ENCODE results near the gene ZBTB42.

ZBTB42 gene

DNA sequence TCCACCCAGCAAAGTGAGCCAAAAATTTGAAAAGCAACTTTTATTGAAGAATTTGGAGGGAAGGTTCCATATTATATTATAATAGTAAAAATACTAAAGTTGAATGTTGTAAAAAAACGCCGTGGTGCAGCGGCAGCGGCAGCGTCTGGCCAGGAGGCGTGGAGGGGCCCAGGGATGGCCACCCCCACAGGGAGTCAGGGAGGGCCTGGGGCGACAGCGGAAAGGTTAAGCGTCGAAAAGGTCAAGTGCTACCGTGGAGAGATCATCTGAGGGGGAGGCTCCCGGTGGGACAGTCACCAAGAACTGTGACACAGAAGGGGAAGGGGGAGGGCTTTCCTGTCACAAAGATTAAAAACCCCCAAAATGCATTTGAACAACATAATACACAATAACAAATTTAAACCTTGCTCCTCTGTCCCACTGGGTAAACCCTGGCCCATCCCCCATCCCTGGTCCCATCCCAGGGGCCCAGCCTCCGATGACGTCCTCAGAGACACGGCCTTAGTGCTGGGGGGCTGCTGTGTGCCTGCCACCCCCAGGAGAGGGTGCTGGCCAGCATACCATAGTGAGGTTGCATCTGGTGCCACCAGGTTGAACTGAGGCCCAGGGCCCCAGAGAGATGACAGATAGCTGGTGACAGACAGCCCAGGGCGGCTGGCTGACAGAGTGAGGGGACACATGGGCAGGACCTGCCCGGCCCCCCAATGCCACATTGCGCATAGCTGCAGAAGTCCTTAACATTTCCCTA, 31.4 kb upstream of the ZBTB42 start:
- no peak for DNase-seq (ENCODE audit: low spot score)

DNA sequence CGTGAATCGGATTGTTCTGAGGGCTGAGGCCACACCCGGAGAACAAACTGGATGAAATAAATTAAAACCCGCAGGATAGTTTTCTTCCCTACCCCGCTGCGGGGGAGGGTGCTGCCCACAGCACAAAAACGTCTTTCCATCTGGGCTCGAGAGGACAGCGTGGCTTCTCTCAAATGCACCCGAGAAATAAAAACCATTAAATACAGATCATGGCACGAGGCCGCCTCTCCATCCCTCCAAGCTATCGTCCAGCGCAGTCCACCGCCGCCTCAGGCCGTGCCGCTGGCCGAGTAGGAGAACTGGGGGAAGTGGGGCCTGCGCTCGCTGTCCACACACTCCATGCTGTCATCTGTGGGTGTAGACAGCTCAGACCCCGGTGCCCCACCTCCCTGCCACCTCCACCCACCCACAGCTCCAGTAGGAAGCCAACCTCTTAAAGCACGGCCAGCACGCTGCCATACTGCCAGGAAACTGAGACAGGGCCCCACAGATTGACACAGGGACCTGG, 30.8 kb upstream of the ZBTB42 start:
- DNase-seq (ENCODE audit: low spot score) = no peak

DNA sequence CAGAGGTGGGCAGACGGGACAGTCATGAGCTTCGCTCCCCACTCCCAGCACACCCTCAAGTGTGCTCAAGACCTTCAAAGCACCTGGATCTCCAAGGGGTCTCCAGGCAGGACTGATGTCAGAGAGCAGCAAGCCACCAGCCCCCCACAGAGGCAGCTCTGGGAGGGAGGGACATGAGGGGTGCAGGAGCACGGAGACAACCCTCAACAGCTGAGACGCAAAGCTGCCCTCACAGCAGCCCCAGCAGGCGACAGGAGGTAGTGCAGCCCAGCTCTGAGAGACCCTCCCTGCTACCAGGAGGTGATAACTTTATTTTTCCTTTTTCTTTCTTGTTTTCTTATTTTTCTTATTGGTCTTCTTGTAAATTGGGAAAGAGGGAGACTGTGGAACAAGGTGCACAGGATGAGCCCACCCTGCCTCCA, 30.0 kb upstream of the ZBTB42 start:
- no peak for DNase-seq (ENCODE audit: low spot score)

DNA sequence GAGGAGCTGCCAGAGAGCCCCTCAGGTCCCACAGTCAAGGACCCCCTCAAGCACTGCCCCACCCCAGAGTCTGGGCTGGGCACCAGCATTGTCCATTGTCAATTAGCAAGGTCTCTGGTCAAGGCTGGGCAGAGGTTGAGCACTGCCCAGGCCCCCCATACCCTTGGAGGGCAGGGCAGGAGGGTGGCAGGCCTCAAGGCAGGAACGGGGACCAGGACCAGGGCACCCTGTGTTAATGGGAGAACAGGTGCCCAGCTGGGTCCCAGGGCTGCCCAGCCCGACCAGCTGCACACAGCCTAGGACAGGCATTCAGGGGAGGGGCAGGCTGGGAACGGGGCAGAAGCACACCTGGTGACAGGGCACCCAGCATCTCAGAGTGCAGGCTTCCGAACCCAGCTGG, 29.5 kb upstream of the ZBTB42 start:
- no peak for DNase-seq (ENCODE audit: low spot score)

DNA sequence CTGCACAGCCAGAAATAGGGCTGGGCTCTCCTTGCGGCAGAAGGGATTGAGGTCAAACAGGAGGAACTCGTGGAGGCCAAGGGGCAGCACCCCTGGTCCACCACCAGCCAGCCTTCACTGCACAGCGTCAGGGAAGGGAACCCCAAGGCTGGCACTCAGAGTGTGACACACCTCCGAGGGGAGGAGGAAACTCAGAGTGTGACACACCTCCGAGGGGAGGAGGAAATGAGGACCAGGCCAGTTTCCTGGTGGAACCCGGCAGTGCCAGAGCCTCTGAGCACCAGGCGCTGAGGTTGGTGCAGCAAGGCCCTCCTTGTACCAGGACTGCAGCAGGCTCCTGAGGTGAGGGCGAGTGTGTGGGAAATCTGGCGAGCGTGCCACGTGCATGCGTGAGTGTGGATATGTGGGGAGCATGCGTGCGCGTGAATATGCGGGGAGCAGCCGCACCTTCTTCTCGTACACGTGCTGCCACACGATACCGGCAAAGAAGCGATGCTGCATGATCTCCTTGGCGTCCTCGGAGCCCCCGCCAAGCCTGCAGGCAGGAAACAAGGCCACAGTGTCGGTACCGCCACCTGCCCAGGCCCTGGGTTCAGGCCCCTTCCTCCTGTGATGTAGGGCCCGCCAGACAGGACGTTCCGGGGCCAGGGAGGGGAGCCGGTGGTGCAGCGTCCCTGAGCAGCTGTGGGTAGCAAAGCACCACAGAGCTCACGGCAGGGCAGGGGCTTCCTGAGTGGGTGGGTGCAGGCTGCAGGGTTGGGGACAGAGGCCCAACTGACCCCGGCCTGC, 28.8 kb upstream of the ZBTB42 start:
- DNase-seq (ENCODE audit: low spot score) = no peak

DNA sequence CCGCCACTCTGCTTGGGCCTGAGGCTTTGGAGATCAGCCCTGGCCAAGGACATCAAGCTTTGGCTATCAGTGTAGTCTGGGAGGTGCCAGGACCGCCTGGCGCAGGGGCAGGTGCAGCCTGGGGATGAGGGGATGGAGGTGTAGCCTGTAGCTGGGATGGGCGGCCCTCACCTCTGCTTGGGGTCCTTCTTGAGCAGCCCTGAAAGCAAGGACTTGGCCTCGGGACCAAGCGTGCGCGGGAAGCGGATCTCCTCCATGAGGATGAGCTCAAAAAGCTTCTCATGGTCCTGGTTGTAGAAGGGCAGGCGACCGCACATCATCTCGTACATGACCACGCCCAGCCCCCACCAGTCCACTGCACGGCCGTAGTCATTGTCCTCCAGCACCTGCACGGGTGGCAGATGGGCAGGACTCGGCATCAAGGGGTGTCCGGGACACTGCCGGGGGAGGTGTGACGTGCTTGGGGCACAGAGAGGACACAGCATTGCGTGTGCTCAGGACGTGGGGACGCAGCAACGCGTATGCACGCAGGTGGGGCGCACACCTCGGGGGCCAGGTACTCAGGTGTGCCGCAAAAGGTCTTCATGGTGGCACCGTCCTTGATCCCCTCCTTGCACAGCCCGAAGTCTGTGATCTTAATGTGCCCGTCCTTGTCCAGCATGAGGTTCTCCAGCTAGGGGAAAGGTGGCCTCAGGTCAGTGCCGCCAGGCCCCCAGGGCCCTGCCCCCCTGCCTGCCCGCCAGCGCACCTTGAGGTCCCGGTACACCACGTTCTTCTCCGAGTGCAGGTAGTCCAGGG, 28.0 kb upstream of the ZBTB42 start:
- DNase-seq (ENCODE audit: low spot score) = no peak

DNA sequence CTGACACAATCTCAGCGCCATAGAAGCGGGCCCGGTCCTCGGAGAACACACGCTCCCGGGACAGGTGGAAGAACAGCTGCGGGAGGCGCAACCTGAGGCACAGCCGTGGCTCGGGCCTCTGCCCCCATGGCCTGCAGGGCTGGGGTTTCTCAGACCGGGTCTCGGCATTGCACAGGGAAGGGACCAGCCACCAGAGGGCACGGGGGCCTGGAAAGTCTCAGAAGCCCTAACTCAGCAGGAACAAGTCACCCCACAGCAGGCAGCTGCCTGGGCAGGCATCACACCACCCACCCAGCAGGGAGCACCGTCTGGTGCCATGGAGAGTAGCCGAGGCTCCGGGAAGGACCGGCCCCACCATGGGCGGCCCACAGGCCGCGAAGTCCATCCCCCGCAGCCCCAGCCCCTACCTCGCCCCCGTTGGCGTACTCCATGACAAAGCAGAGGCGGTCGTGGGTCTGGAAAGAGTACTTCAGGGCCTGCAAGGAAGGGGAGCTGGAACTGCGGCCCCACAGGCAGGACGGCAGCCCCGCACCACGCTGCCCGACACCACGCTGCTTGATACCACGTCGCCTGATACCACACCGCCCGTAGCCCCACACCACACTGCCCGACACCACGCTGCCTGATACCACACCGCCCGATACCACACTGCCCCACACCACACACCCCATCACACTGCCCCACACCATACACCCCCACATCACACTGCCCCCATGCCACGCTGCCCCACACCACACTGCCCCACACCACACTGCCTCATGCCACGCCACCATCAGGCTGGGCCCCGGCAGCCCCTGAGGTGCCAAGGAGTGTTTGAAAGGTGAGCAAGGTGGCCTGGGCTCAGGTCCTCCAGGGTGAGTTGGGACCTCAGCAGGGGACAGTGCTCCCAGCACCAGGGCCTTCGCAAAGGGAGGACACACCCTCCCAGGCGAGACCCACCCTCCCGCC, 27.1 kb upstream of the ZBTB42 start:
- no peak for DNase-seq (ENCODE audit: low spot score)

DNA sequence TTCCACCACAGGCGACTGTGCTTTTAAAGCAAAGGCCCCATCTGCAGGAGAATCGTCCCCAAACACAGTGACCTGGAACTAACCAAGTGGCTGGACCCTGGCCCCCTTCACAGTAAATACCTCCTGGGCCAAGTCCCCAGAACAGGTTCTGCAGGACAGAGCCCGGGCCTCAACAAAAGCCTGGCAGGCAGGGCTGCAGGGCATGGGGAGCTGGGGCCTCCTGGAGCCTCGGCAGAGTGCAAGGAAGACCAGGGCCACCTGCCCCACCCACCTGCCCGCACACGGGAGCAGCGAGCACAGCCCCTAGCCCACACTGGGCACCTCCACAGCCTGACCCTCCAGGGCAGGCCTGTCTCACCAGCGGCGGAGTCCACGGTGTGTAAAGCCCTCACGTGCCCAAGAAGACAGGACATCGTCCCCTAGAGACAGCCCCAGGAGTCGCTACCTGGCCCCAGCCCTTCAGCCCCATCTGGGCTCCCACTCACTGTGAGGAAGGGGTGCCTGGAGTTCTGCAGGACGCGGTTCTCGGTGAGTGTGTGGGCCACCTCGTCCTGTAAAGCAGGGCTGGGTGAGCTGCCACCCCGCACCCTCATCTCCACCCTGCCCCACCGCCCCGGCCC, 26.3 kb upstream of the ZBTB42 start:
- DNase-seq (ENCODE audit: low spot score) = no peak

DNA sequence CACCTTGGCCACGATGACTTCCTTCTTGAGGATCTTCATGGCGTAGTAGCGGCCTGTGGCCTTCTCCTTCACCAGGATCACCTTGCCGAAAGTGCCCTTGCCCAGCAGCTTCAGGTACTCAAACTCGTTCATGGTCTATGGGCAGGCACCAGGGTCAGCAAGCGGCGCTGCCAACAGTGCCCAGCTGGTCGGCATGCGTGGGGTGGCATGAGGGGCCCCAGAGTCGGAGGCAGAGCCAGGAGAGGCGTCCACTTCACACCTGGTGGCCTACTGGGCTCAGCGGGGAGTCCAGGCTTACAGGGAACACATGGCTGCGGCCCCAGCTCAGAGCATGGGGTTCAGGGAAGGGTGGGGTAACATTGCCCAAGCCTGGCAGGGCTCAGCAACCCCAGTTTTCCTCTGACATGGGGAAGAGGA, 25.8 kb upstream of the ZBTB42 start:
- no peak for DNase-seq (ENCODE audit: low spot score)

DNA sequence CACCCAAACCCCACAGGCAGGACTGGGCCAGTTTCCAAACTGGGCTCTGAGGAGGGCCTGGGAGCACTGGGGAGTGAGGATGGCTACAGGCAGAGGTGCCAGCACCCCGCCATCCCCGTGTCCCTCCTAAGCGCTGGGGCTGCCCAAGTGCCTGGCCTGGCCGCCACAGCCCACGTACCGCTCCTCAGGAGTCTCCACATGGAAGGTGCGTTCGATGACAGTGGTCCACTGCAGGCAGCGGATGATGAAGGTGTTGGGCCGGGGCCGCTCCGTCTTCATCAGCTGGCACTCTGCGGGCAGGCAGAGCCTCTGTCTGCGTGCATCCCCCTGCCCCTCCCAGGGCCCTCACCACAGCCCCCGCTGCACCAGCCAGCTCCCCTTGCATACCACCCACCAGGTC, 24.4 kb upstream of the ZBTB42 start:
- DNase-seq (ENCODE audit: low spot score) = no peak

DNA sequence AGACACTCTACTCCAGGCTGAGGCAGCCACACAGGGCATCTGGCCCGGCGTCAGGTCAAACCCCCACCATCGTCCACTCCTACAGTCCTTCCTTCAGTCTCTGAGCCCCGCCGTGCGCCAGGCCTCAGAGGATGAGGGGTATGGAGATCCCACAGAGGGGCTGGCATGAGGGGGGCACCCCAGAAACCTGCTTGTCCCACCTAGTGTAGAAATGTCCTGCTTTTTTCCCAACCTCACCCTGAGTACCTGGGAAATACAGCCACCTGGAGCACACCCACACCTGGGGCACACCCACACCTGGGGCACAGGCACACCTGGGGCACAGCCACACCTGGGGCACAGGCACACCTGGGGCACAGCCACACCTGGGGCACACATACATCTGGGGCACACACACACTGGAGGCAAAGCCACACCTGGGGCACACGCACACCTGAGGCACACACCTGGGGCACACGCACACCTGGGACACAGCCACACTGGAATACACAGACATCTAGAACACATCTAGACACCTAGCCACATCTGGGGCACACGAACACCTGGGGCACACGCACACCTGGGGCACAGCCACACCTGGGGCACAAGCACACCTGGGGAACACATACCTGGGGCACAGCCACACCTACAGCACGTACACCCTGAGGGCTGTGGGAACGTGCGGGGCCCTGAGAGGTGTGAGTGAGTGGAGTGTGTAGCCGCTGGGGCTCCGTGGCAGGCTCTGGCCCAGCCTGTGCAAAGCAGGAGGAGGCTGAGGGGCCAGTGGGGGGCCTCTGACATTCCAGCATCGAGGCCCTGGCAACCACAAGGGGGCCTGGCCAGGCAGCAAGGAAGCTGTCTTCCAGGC, 23.7 kb upstream of the ZBTB42 start:
- DNase-seq (ENCODE audit: low spot score) = no peak

DNA sequence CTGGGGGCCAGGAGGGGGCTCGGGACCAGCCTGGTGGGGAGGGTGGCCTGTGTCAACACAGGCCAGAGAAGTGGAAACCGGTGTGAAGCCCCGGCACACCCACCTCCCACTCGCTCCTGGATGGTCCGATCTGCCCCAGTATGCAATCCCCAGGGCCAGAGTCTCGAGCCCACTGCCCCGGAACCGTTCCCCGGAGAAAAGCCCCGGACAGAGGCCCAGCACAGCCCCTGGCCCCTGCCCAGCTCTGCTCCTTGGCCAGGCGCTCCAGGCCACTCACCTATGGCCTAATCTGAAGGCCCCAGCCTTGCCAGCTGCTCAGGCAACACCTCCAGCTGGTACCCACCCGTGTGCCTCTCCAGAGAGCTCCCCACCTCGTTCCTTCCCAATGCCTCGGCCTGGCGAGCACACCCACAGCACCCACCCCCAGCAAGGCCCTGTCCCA, 23.1 kb upstream of the ZBTB42 start:
- no peak for DNase-seq (ENCODE audit: low spot score)

DNA sequence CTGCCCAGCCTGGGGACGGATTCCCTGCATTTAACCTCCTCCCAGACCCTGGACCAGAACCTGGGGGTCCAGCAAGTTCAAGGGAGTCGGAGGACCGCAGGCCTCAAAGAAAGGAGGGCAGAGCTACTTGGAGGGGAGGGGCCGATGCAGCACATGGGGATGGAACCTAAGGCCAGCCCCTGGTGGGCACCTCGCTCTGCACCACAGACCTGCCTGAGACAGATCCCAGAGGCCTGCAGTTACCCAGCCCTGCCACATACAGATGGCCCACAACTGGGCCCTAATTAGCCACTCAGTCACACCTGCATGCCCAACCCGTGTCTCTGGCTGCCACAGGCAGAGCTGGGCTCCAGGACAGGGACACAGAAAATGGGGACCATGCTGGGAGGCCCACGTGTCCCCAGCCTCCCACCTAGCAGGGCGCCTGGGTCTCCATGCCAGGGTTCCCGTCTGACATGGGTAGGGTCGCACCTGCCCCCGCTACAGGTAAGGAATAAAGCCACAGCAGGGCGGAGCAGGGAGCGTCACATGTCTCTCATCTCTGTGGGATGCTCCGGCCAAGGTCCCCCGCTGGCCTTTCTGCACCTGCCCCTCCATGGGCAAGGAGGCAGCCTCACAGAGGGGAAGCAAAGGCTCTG, 22.1 kb upstream of the ZBTB42 start:
- DNase-seq (ENCODE audit: low spot score) = no peak

DNA sequence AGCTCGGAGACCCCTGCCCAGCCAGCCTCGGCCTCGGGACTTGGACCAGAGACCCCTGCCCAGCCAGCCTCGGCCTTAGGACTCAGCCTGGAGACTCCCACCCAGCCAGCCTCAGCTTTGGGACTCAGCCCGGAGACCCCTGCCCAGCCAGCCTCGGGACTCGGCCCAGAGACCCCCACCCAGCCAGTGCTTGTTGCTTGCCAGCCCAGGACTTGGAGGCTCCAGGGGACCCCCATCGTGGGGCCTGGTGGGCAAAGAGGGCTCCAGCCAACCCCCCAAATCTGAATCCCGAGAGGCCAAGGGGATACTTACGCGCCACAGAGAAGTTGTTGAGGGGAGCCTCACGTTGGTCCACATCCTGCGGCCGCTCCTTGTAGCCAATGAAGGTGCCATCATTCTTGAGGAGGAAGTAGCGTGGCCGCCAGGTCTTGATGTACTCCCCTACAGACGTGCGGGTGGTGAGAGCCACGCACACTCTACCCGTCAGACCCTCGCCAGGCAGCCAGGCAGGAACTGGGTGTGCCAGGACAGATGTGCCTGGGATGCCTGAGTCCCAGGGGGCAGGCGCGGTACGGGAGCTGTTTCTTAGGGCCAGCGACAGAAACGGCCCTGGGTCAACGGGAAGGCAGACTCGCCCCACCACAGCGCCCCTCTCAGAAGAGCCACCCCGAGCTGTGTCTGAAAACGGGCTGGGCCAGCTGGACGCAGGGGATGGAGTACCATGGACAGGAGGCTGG, 21.0 kb upstream of the ZBTB42 start:
- DNase-seq (ENCODE audit: low spot score) = no peak

DNA sequence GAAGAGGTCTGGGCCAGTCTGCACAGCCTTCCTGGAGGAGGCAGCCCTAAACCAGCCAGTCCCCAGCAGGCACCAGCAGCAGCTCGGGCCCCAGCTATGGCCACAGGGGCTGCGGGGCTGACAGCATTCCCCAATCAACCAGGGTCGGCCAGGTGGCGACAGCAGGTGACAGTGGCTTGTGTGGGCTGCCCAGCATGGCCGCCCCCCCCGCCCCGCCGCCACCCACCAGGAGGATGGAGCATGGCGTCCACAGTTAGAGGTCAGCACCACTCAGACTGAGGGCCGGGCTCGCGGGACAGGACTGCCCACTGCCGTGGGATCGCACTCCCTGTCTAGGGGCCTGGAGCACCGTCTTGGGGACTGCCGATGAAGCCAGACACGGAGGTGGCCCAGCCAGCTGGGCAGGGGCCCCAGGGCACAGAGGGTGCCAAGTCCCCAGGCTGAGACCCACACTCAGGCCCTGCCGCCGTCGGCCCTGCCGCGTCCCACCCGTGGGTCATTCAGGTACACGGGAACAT, 20.3 kb upstream of the ZBTB42 start:
- DNase-seq (ENCODE audit: low spot score) = no peak

DNA sequence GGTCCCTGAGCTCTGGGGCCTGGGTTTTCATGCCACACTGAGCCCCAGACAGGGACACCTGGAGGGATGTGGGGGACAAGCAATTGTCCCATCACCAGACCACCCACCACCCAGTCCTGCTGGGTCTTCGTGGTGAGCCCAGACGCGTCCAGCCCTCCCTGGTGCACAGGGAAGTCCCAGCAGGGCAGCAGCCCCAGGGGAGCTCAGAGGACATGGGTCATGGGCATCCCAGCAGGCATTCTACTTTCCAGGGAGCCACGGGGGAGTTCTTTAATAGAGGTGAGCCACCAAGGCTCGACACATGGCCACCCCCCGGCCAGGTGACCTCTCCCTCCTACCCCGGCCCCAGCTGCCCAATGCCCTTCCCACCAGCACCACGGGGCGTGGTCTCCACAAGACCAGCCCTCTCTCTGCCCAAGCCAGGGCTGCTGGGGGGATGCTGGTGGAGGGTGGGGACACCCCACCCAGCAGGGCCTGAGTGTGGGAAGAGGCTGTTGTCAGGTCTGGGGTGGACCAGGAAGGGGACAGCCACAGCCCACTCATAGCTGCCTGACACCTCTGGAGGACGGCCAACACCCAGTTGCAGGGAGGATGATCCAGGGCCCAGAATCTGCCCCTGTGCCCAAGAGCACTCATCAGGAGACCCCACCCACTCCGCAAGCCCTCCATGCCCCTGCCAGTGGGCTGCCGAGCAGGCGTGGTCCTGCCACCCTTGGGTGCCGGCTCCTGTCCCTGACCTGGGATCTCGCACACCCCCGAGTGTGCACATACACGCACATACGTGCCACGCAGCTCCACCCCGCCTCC, 19.4 kb upstream of the ZBTB42 start:
- DNase-seq (ENCODE audit: low spot score) = no peak

DNA sequence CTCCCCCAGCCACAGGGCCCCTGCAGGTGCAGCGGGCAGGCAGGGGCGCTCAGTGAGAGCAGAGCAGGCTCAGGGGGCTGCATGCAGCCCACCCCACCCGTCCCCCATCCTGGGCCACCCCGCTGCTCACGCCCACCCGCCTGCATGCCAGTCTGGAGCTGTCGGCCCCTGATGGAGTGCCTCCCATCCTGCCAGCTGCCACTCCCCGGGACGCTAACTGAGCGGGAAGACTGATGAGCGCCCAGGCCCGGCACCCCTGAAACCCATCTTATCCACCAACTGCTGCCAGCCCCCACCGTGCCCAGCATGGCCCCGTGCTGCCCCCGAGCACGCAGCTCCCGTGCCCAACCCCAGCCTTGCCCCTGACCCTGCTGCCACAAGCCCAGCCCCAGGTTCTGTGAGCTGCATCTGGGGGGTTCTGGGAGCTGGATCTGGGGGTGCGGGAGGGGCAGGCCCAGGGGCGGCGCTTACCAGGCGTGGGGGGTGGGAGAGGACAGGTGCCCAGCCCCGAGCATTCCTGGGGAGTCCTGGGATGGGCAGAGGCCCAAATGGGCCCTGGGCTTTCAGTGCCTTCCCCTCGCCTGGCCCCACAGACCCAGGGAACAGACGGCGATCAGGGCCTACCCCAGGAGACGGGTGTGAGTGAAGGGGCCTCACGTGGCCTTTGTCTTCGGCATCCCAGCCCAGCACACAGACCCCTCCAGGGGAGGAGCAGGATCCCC, 18.7 kb upstream of the ZBTB42 start:
- DNase-seq (ENCODE audit: low spot score) = no peak
